Measurements from ENCODE around the gene GUCY1A2. TPM values are rescaled to one million over a fixed set of nuclear protein-coding genes. Genes with fewer than 3 reads are reported as not detected.
"Not testable (repeated sequence)": the region's sequence is repeated elsewhere in the genome, so short reads cannot be mapped to it uniquely, and the experiment has no call there.

GUCY1A2 gene
- total RNA-seq, 1 experiment from 2014 or later, result 0.55 TPM

- no peak for DNase-seq
- Histone ChIP-seq H3K4me3 (ENCODE audit: insufficient read depth, low read depth, low read length) (no peak overlapping the region), H3K27me3 (ENCODE audit: control insufficient read depth, insufficient read depth, low read length) (no peaks in the 10 kb centered on the region), H3K36me3 (replicated peaks; ENCODE audit: control insufficient read depth, insufficient read depth, low read length) (no peaks in the 10 kb centered on the region)
These were observed 75.2 kb downstream of the GUCY1A2 start for GRCh38 chr11:106943089-106943488.

DNA sequence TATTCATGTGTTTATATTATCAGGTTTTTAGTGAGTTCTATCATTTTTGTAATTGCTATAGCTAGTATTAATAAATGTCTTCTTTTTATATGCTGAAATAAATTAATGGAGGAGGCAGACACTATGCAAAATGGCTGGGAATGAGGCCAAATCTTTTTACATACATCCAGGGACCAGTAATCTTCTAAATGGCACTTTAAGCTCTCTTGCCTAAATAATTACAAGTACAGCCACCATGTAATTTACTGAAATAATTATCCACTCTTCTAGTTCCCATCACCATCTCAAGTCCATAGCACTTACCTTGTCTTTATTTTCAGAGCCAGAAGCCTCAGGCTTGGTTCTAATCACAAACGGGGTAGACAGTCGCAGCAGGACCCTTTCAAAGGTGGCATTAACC, 79.1 kb downstream of the GUCY1A2 start:
- Histone ChIP-seq H3K36me3 (replicated peaks; ENCODE audit: control insufficient read depth, insufficient read depth, low read length) (no peaks in the 10 kb centered on the region), H3K4me3 (ENCODE audit: insufficient read depth, low read depth, low read length) (no peak overlapping the region), H3K27me3 (ENCODE audit: control insufficient read depth, insufficient read depth, low read length) (no peaks in the 10 kb centered on the region)
- no peak for DNase-seq

- no peaks in the 10 kb centered on the region for H3K27me3 ChIP-seq (ENCODE audit: control insufficient read depth, insufficient read depth, low read length)
- H3K4me3 ChIP-seq (ENCODE audit: insufficient read depth, low read depth, low read length), result no peak overlapping the region
- DNase-seq, result no peak
- no peaks in the 10 kb centered on the region for H3K36me3 ChIP-seq (replicated peaks; ENCODE audit: control insufficient read depth, insufficient read depth, low read length)
These were observed 81.2 kb downstream of the GUCY1A2 start for GRCh38 chr11:106937111-106937510.

- Histone ChIP-seq H3K4me3 (ENCODE audit: insufficient read depth, low read depth, low read length) (no peak overlapping the region), H3K27me3 (ENCODE audit: control insufficient read depth, insufficient read depth, low read length) (no peaks in the 10 kb centered on the region), H3K36me3 (replicated peaks; ENCODE audit: control insufficient read depth, insufficient read depth, low read length) (no peaks in the 10 kb centered on the region)
- DNase-seq, result no peak
These were observed 93.0 kb downstream of the GUCY1A2 start for GRCh38 chr11:106925245-106925644.

DNA sequence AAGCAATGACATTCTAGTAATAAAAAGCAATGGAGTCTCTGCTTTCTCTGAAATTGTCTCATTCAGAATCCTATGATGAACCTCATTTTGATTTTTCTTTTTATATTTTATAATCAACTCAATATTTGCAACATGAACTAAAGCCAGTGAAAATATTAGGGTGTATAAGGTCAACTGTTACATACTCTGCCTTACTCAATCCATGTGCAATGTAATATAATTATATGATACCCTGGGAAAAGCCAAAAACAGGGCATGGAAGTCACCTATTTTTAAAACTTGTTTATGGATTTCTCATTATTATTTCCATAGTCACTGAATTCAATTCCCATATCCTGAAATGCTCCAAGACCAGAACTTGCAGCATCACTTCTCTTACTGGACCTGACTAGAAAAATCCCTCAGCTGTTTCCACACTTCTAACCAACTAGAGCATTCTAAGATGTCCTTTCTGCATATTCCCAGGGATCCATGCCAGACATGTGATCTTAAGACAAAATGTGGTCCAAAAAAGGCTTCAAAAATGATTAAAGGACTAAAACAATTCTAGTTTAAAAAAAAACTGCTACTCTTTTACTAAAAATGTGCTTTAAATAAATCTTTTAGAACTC, 97.3 kb downstream of the GUCY1A2 start:
- DNase-seq, result no peak
- no peak overlapping the region for H3K4me3 ChIP-seq (ENCODE audit: insufficient read depth, low read depth, low read length)
- H3K36me3 ChIP-seq (replicated peaks; ENCODE audit: control insufficient read depth, insufficient read depth, low read length), result no peaks in the 10 kb centered on the region
- H3K27me3 ChIP-seq (ENCODE audit: control insufficient read depth, insufficient read depth, low read length), result no peaks in the 10 kb centered on the region

DNA sequence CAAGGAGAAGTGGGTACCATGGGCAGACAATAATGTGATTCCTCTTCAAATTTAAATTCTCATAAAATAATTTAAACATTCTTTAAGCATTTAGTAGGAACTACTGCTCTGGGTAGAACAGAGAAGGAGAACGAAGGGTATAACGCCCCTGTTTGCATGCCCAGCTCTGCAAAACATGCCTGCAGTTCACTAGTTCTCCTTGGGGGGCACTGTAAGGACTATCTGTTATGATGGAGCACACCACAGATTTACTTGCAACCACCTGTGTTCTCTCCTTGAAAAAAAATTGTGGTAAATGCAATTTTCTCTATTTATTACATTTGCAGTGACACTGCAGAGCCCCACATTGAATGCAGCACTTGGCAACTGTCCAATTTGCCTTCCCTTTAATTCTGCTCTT, 100.3 kb downstream of the GUCY1A2 start:
- DNase-seq, result no peak
- Histone ChIP-seq H3K27me3 (ENCODE audit: control insufficient read depth, insufficient read depth, low read length) (no peaks in the 10 kb centered on the region), H3K36me3 (replicated peaks; ENCODE audit: control insufficient read depth, insufficient read depth, low read length) (no peaks in the 10 kb centered on the region), H3K4me3 (ENCODE audit: insufficient read depth, low read depth, low read length) (no peak overlapping the region)

DNA sequence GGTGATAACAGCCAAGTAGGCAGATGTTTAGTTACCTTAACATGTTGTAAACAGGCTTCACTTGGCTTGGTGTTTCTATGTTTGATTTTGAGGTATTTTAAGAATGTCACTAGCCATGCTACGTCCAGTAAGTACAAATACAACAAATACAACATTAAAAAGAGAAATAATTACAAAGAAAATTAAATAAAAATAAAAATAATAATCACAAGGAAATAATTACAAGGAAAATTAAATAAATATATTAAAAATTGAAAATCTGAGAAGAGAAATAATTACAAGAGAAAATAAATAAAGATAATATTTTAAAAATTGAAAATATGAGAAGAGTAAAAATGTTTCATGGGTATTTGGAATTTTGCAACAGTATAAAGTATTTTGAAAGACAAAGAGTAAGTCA, 103.9 kb downstream of the GUCY1A2 start:
- Histone ChIP-seq H3K4me3 (ENCODE audit: insufficient read depth, low read depth, low read length) (no peak overlapping the region), H3K36me3 (replicated peaks; ENCODE audit: control insufficient read depth, insufficient read depth, low read length) (no peaks in the 10 kb centered on the region), H3K27me3 (ENCODE audit: control insufficient read depth, insufficient read depth, low read length) (no peaks in the 10 kb centered on the region)
- no peak for DNase-seq

DNA sequence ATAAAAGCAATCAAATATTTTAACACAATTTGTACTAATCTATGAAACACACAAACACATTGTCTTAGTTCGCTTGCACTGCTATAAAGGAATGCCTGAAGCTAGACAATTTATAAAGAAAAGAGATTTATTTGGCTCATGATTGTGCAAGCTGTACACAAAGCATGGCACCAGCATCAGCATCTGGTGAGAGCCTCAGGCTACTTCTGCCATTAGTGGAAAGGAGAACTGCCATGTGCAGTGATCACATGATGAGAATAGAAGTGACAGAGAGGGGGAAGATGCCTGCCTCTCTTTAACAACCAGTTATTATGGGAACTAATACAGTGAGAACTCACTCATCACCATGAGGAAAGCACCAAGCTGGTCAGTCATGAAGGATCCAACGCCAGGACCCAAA, 105.1 kb downstream of the GUCY1A2 start:
- Histone ChIP-seq H3K27me3 (ENCODE audit: control insufficient read depth, insufficient read depth, low read length) (no peaks in the 10 kb centered on the region), H3K36me3 (replicated peaks; ENCODE audit: control insufficient read depth, insufficient read depth, low read length) (no peaks in the 10 kb centered on the region), H3K4me3 (ENCODE audit: insufficient read depth, low read depth, low read length) (no peak overlapping the region)
- DNase-seq, result no peak

GRCh38 chr11:106904826-106905225, 113.5 kb downstream of the GUCY1A2 start:
- no peak for DNase-seq
- no peak overlapping the region for H3K4me3 ChIP-seq (ENCODE audit: insufficient read depth, low read depth, low read length)
- no peaks in the 10 kb centered on the region for H3K27me3 ChIP-seq (ENCODE audit: control insufficient read depth, insufficient read depth, low read length)
- no peaks in the 10 kb centered on the region for H3K36me3 ChIP-seq (replicated peaks; ENCODE audit: control insufficient read depth, insufficient read depth, low read length)

GRCh38 chr11:106889718-106890117, 128.6 kb downstream of the GUCY1A2 start:
- H3K4me3 ChIP-seq (ENCODE audit: insufficient read depth, low read depth, low read length), result no peak overlapping the region
- H3K36me3 ChIP-seq (replicated peaks; ENCODE audit: control insufficient read depth, insufficient read depth, low read length), result no peaks in the 10 kb centered on the region
- DNase-seq, result no peak
- H3K27me3 ChIP-seq (ENCODE audit: control insufficient read depth, insufficient read depth, low read length), result no peaks in the 10 kb centered on the region

- no peaks in the 10 kb centered on the region for H3K27me3 ChIP-seq (ENCODE audit: control insufficient read depth, insufficient read depth, low read length)
- no peak overlapping the region for H3K4me3 ChIP-seq (ENCODE audit: insufficient read depth, low read depth, low read length)
- H3K36me3 ChIP-seq (replicated peaks; ENCODE audit: control insufficient read depth, insufficient read depth, low read length), result no peaks in the 10 kb centered on the region
- no peak for DNase-seq
These were observed 129.9 kb downstream of the GUCY1A2 start for GRCh38 chr11:106888386-106888785.

GRCh38 chr11:106883693-106884092, 134.6 kb downstream of the GUCY1A2 start:
- H3K27me3 ChIP-seq (ENCODE audit: control insufficient read depth, insufficient read depth, low read length); DNase-seq: not testable (repeated sequence)

DNA sequence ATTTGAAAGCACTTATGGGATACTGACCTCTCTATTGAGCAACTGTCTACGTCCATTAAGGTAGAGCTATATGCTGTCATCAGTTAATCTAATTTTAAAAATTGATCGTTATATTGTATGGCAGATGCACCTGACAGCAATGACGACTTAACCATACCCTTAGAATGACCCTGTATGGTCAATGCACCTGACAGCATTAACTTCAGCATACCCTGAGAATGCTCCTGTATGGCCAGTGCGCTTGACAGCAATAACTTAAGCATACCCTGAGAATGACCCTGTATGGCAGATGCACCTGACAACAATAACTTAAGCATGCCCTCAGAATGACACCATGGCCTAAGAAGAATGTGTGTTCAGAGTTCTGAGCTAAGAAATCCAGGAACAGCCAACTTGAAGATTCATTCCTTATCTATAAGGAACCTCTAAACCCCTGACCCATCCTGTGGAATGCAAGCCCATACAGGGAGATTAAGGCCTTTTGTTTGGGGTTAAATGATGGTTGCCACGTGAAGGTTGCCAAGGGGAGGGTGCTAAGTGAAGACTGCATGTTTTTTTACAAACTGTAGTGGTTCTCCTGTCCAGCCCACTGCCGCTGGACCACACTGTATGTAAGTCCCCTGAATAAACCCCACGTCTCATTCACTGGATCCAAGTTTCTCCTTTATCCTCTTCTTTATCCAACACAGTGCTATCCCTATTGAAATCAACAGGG, 138.3 kb downstream of the GUCY1A2 start:
- peak; percentile 13 for DNase-seq
- no peak overlapping the region for H3K4me3 ChIP-seq (ENCODE audit: insufficient read depth, low read depth, low read length)
- H3K27me3 ChIP-seq (ENCODE audit: control insufficient read depth, insufficient read depth, low read length), result no peaks in the 10 kb centered on the region
- H3K36me3 ChIP-seq (replicated peaks; ENCODE audit: control insufficient read depth, insufficient read depth, low read length), result no peaks in the 10 kb centered on the region

More at GRCh38 chr11:106883693-106884092, 134.6 kb downstream of the GUCY1A2 start:
- H3K4me3 ChIP-seq (ENCODE audit: insufficient read depth, low read depth, low read length); H3K36me3 ChIP-seq (replicated peaks; ENCODE audit: control insufficient read depth, insufficient read depth, low read length): not testable (repeated sequence)

DNA sequence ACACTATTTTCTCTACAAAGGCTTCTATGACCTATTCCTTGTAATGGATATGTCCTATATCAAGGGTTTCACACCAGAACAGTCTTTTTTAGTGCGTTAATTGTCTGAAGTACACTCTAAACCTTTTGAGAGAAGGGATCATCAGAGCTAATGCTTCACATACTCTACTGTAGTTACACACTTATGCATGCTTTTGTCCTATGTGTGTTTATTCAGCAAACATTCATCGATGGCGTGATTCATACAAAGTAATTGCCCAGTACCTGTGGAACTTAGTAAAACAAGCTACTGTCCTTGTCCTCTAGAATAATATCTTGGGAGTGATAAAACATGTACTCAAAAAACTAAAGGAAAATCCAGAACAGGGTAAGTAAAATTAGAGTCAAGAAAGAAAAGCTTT, 139.2 kb downstream of the GUCY1A2 start:
- no peak overlapping the region for H3K4me3 ChIP-seq (ENCODE audit: insufficient read depth, low read depth, low read length)
- DNase-seq, result no peak
- no peaks in the 10 kb centered on the region for H3K36me3 ChIP-seq (replicated peaks; ENCODE audit: control insufficient read depth, insufficient read depth, low read length)
- no peaks in the 10 kb centered on the region for H3K27me3 ChIP-seq (ENCODE audit: control insufficient read depth, insufficient read depth, low read length)

GRCh38 chr11:106875013-106875412, 143.3 kb downstream of the GUCY1A2 start:
- Histone ChIP-seq H3K36me3 (replicated peaks; ENCODE audit: control insufficient read depth, insufficient read depth, low read length) (no peaks in the 10 kb centered on the region), H3K27me3 (ENCODE audit: control insufficient read depth, insufficient read depth, low read length) (no peaks in the 10 kb centered on the region), H3K4me3 (ENCODE audit: insufficient read depth, low read depth, low read length) (no peak overlapping the region)
- DNase-seq, result no peak

Data from H7 (cell line).